Caco-2 (cell line): ENCODE data around the gene ZMYND8. TPM values are rescaled to one million over a fixed set of nuclear protein-coding genes. Genes with fewer than 3 reads are reported as not detected.
"Not testable (repeated sequence)": the region's sequence is repeated elsewhere in the genome, so short reads cannot be mapped to it uniquely, and the experiment has no call there.

ENCODE experiments used
- BruUV-seq: library from RNA; stranded (reverse); fragments of 400-500 nt; replicated peaks from 2 replicates; lab custom pipeline; 2021; lab: Mats Ljungman, UMichigan
- CTCF ChIA-PET: fragments of 300-600 bp; sonication (Branson Sonifier 250); formaldehyde crosslinking; loops from one replicate; lab custom pipeline; 2022; ENCODE audit warnings: antibody characterized with exemption; lab: Charles Lee
- POLR2A ChIA-PET: fragments of 300-600 bp; sonication (Branson Sonifier 250); formaldehyde crosslinking; loops from one replicate; lab custom pipeline; 2022; ENCODE audit warnings: antibody characterized with exemption; lab: Charles Lee
- DNase-seq, 2 experiments: peaks; one replicate each; pipeline versions ENCODE4 v3.0.0 to v3.0.0-alpha.2; 2020 to 2022
- H3K27me3 ChIP-seq: replicated peaks from 2 replicates; pipeline ENCODE4 v1.6.0; 2011; ENCODE audit warnings: low read length; ENCODE audit not compliant: control insufficient read depth, insufficient read depth
- H3K36me3 ChIP-seq: 2 replicates; pipeline ENCODE4 v1.5.1; 2011; ENCODE audit warnings: low read length; ENCODE audit not compliant: control insufficient read depth, insufficient read depth
- H3K4me1 ChIP-seq: fragments of 250-450 bp; sonication (Bioruptor Pico); 2 replicates; pipeline ENCODE4 v1.5.1; 2020; ENCODE audit warnings: mild to moderate bottlenecking
- H3K4me3 ChIP-seq: 2 replicates; pipeline ENCODE4 v1.5.1; 2011; ENCODE audit warnings: low read depth, mild to moderate bottlenecking, control low read depth, low read length
- H3K9me3 ChIP-seq: fragments of 250-450 bp; sonication (Bioruptor Pico); 2 replicates; pipeline ENCODE4 v1.5.1; 2020; ENCODE audit warnings: mild to moderate bottlenecking, moderate library complexity
- H3K27ac Mint-ChIP-seq: one replicate; pipeline ENCODE4 v1.8.0; 2022; ENCODE audit warnings: mixed read lengths; ENCODE audit not compliant: unreplicated experiment
- H3K27me3 Mint-ChIP-seq: one replicate; pipeline ENCODE4 v1.8.0; 2022; ENCODE audit warnings: mixed read lengths; ENCODE audit not compliant: insufficient read depth, unreplicated experiment
- H3K36me3 Mint-ChIP-seq: one replicate; pipeline ENCODE4 v1.8.0; 2022; ENCODE audit warnings: mild to moderate bottlenecking, mixed read lengths; ENCODE audit not compliant: insufficient read depth, unreplicated experiment
- H3K4me1 Mint-ChIP-seq: one replicate; pipeline ENCODE4 v1.8.0; 2022; ENCODE audit warnings: low read depth, mixed read lengths; ENCODE audit not compliant: unreplicated experiment
- H3K4me3 Mint-ChIP-seq: one replicate; pipeline ENCODE4 v1.8.0; 2022; ENCODE audit warnings: mild to moderate bottlenecking, moderate library complexity, mixed read lengths; ENCODE audit not compliant: unreplicated experiment
- H3K9me3 Mint-ChIP-seq: one replicate; pipeline ENCODE4 v1.8.0; 2022; ENCODE audit warnings: mixed read lengths; ENCODE audit not compliant: unreplicated experiment
- intact Hi-C: fragments of 100-400 bp; cut with micrococcal nuclease; formaldehyde crosslinking; loops from one replicate; pipeline ENCODE4 v1.10.0; 2022; ENCODE audit not compliant: unreplicated experiment
- total RNA-seq: library from RNA; stranded (reverse); gene quantifications from 2 replicates; pipeline ENCODE4 v1.2.3, GENCODE V29; 2022
- TF ChIP-seq, protein P1 (sequence below), 2 experiments: fragments of 200-600 bp in 1 of 2; IDR thresholded peaks; 1 replicate in 1 of 2; 2 replicates in 1 of 2; pipeline versions ENCODE4 v1.5.1 to v1.8.0; 2011 to 2022; ENCODE audit warnings: antibody characterized with exemption in 1 of 2, control low read depth in 1 of 2, inconsistent platforms in 1 of 2, low read depth in 1 of 2, low read length in 1 of 2, mild to moderate bottlenecking in 1 of 2, moderate library complexity in 1 of 2; ENCODE audit not compliant: insufficient read depth in 1 of 2, severe bottlenecking in 1 of 2, unreplicated experiment in 1 of 2

The ZMYND8 gene
- total RNA-seq, 1 experiment from 2014 or later, result 194 TPM

DNA sequence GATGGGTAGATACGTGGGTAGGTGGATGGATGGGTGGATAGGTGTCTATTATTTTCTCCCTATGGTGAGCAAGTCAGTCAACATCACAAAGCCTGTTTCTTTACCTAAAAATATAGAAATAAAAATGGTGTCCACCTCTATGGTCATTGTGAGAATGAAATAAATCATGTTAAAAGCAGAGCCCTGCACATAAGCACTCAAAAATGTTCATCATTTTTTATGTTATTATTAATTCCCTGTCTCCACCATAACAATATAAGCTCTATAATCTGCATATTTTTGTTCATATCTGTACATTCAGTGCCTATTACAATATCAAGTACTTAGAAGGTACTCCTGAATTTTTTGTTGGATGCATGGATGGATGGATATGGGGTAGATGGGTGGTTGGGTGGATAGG, 177.6 kb downstream of the ZMYND8 start:
- H3K4me1 Mint-ChIP-seq, result no peaks in the 10 kb centered on the region
- CTCF ChIA-PET, result no interaction called here
- TF ChIP-seq, protein P1, sequence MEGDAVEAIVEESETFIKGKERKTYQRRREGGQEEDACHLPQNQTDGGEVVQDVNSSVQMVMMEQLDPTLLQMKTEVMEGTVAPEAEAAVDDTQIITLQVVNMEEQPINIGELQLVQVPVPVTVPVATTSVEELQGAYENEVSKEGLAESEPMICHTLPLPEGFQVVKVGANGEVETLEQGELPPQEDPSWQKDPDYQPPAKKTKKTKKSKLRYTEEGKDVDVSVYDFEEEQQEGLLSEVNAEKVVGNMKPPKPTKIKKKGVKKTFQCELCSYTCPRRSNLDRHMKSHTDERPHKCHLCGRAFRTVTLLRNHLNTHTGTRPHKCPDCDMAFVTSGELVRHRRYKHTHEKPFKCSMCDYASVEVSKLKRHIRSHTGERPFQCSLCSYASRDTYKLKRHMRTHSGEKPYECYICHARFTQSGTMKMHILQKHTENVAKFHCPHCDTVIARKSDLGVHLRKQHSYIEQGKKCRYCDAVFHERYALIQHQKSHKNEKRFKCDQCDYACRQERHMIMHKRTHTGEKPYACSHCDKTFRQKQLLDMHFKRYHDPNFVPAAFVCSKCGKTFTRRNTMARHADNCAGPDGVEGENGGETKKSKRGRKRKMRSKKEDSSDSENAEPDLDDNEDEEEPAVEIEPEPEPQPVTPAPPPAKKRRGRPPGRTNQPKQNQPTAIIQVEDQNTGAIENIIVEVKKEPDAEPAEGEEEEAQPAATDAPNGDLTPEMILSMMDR (IDR thresholded peaks at IDR 0.05; ENCODE audit: insufficient read depth in 1 of 2, low read depth in 1 of 2, low read length in 1 of 2, severe bottlenecking in 1 of 2, unreplicated experiment in 1 of 2), result no peak
- no peaks in the 10 kb centered on the region for H3K27me3 Mint-ChIP-seq
- POLR2A ChIA-PET, result no interaction called here
- H3K4me1 ChIP-seq, result no peaks in the 10 kb centered on the region
- no peaks in the 10 kb centered on the region for H3K9me3 Mint-ChIP-seq
- BruUV-seq, result no TSS peak
- no peaks in the 10 kb centered on the region for H3K36me3 ChIP-seq
- intact Hi-C loops, result no loop called here
- peaks cover 11% of the 10 kb centered on the region for H3K36me3 Mint-ChIP-seq
- no peak overlapping the region for H3K4me3 ChIP-seq
- DNase-seq, result no peak
- H3K27me3 ChIP-seq, result no peaks in the 10 kb centered on the region
- no peak overlapping the region for H3K4me3 Mint-ChIP-seq
- peaks cover 11% of the 10 kb centered on the region; the same call in 1 of the 2 replicates for H3K9me3 ChIP-seq
- no peak overlapping the region for H3K27ac Mint-ChIP-seq

DNA sequence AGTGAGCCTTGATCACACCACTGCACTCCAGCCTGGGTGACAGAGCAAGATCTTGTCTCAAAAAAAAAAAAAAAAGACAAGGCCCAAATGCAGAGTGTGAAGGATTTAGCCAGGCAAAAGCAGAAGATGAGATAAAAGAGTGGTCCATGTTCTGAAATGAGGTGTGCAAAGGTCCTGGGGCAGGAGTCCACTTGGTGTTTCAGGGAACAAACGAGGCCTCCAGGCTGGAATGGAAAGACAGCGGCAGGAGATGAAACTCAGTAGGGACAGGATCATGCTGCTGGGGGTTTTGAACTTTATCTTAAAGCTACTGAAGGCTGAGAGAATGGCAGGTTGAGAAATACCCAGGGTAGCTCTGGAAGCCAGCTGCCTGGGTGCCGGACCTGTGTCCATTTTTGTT, 178.2 kb downstream of the ZMYND8 start:
- no peak for DNase-seq
- no peak overlapping the region for H3K4me3 ChIP-seq
- Mint-ChIP-seq H3K27me3 (no peaks in the 10 kb centered on the region), H3K36me3 (peaks cover 10% of the 10 kb centered on the region), H3K9me3 (no peaks in the 10 kb centered on the region), H3K27ac (no peak overlapping the region), H3K4me1 (no peaks in the 10 kb centered on the region), H3K4me3 (no peak overlapping the region)
- peaks cover 11% of the 10 kb centered on the region; the same call in 1 of the 2 replicates for H3K9me3 ChIP-seq
- intact Hi-C loops, result no loop called here
- H3K36me3 ChIP-seq, result no peaks in the 10 kb centered on the region
- no peaks in the 10 kb centered on the region for H3K27me3 ChIP-seq
- no peaks in the 10 kb centered on the region for H3K4me1 ChIP-seq
- BruUV-seq, result no TSS peak
- TF ChIP-seq, protein P1 (IDR thresholded peaks at IDR 0.05; ENCODE audit: insufficient read depth in 1 of 2, low read depth in 1 of 2, low read length in 1 of 2, severe bottlenecking in 1 of 2, unreplicated experiment in 1 of 2), result no peak
- ChIA-PET CTCF (no interaction called here), POLR2A (no interaction called here)

DNA sequence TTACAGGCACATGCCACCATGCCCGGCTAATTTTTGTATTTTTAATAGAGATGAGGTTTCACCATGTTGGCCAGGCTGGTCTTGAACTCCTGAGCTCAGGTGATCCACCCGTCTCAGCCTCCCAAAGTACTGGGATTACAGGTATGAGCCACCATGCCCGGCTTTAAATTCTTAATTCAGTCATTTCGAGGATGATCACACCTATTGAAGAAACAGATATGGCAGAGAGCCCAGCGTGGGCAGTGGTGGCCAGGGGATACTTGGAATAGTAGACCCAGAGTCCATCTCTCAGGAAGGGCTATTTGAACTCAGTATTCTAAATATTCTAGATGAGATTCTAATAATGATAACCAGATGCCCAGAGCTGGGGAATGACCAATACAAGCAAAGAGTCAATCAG, 180.3 kb downstream of the ZMYND8 start:
- CTCF ChIA-PET, H3K36me3 Mint-ChIP-seq, H3K36me3 ChIP-seq, H3K4me3 ChIP-seq, H3K4me1 Mint-ChIP-seq, DNase-seq, H3K4me3 Mint-ChIP-seq, H3K9me3 Mint-ChIP-seq, H3K27me3 Mint-ChIP-seq, H3K27ac Mint-ChIP-seq, POLR2A ChIA-PET, H3K27me3 ChIP-seq, H3K4me1 ChIP-seq, intact Hi-C loops, BruUV-seq: not testable (repeated sequence)
- peaks cover 11% of the 10 kb centered on the region; the same call in 1 of the 2 replicates for H3K9me3 ChIP-seq

DNA sequence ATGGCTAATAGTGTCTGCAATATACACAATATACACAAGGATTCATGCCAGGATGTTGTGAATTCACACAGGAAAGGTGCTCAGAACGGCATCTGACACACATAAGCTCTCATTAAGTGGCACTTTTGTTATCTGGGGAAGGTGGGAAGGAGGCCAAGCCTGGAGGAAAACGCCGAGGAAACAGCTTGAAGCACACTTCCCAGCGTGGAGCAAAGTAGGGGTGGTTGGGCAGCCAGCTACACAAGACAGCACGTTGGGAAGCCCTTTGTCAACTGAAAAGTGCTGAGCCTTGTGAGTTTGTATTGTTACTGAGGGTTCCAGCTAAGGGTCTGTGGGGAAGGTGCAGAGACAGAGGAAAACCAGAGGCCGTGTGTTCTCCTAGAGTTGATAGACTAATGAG, 181.0 kb downstream of the ZMYND8 start:
- Mint-ChIP-seq H3K4me3 (no peak overlapping the region), H3K9me3 (no peaks in the 10 kb centered on the region), H3K27me3 (no peaks in the 10 kb centered on the region), H3K36me3 (no peaks in the 10 kb centered on the region), H3K4me1 (no peaks in the 10 kb centered on the region), H3K27ac (no peak overlapping the region)
- TF ChIP-seq, protein P1 (IDR thresholded peaks at IDR 0.05; ENCODE audit: insufficient read depth in 1 of 2, low read depth in 1 of 2, low read length in 1 of 2, severe bottlenecking in 1 of 2, unreplicated experiment in 1 of 2), result no peak
- H3K4me3 ChIP-seq, result no peak overlapping the region
- H3K27me3 ChIP-seq, result no peaks in the 10 kb centered on the region
- POLR2A ChIA-PET, result no interaction called here
- peaks cover 4% of the 10 kb centered on the region; the same call in 1 of the 2 replicates for H3K9me3 ChIP-seq
- CTCF ChIA-PET, result interaction anchor here (1.3 to 2.3 kb wide), 2 partner anchors 208 to 423 kb away, joined by 4 to 9 read pairs; no protein-coding TSS in a partner anchor
- BruUV-seq, result no TSS peak
- intact Hi-C loops, result no loop called here
- no peaks in the 10 kb centered on the region for H3K36me3 ChIP-seq
- H3K4me1 ChIP-seq, result no peaks in the 10 kb centered on the region
- no peak for DNase-seq
